ENCODE data around the gene THSD4. TPM values are rescaled to one million over a fixed set of nuclear protein-coding genes. Genes with fewer than 3 reads are reported as not detected.

Gene THSD4
- polyA plus RNA-seq, 1 donor from 2014 or later, result 0.46 TPM

DNA sequence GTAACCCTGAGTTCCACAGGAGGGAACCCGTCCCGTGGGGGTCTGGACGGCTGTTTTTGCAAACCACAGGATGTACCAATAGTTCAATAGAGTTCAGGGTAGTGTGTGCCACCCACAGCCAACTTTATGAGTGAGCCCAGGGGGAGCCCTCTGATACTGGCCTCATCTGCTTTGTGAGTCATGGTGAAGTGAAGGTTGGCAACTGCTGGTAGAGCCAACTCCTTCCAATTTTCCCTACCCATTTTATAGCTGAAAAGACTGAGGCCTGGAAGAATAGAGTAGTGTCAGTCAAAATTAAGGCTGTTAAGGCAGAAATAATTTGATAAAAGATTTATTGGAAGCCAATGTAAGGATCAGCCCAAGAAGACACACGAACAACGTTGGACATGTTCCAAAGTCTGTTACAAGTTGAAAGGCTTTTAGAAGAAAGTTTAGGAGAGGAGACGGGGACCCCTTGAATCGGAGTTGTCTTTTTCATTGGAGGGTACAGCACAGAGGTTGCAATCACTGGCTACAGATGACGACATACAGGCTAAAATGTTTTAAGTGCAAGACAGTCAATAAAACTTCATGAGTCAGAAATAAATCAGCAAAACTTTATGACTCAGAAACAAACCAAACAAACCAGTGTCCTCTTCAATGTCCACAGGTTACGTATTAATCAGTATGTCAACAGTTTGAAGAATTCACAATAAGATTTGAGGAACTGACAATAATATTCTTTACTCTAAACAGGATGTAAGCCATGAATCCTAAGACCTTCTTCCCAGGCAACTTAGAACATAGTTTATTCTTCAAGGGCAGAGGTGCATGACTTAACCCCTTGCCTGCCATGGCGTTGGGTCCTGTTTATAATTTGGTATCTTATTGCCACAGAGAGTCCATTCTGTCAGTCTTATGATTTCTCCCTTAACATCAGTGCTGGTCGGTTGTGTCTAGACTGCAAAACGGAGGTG, 632.1 kb downstream of the THSD4 start (continued):
- TF ChIP-seq EZH2 (IDR thresholded peaks at IDR 0.05; ENCODE audit: borderline replicate concordance, insufficient read depth, low read length, poor library complexity, severe bottlenecking), result no peak

DNA sequence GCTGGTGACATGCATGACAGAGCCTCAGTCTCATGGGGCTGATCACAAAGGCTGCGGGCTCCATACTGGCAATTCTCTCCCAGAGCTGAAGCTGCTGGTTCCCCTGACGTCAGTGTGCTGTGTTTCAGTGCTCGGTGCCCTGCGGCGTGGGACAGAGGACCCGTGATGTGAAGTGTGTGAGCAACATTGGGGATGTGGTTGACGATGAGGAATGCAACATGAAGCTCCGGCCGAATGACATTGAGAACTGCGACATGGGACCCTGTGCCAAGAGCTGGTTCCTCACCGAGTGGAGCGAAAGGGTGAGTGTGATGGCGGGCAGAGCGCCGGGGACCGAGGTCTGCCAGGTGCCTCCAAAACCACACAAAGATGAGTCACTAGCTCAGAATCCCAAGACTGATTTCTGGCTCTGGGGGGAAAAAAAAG, 633.0 kb downstream of the THSD4 start:
- Histone ChIP-seq H3K9me3 (ENCODE audit: low read length) (no peaks in the 10 kb centered on the region), H3K9me2 (ENCODE audit: insufficient read depth, low read length) (no peaks in the 10 kb centered on the region), H3K36me3 (ENCODE audit: insufficient read depth, low read length) (no peaks in the 10 kb centered on the region), H3K79me2 (replicated peaks; ENCODE audit: insufficient read depth, low read length) (no peaks in the 10 kb centered on the region), H3K4me2 (ENCODE audit: low read length) (no peak overlapping the region), H3K27me3 (ENCODE audit: insufficient read depth, low read depth, low read length) (no peaks in the 10 kb centered on the region), H4K20me1 (ENCODE audit: insufficient read depth) (no peaks in the 10 kb centered on the region), H3K4me3 (ENCODE audit: low read length) (no peak overlapping the region), H3F3A (ENCODE audit: insufficient read depth, low read length, poor library complexity, severe bottlenecking) (no peaks in the 10 kb centered on the region), H3K9ac (ENCODE audit: low read length) (no peak overlapping the region), H3K27ac (ENCODE audit: low read length) (no peak overlapping the region), H2AFZ (ENCODE audit: low read depth, low read length) (no peak overlapping the region)
- TF ChIP-seq POLR2AphosphoS5 (IDR thresholded peaks at IDR 0.05), result no peak
- TF ChIP-seq SMC3 (conservative IDR thresholded peaks at IDR 0.05; ENCODE audit: poor library complexity), result no peak
- no peak for TF ChIP-seq TAF1 (IDR thresholded peaks at IDR 0.05; ENCODE audit: low read depth)
- no peak for TF ChIP-seq EP300 (conservative IDR thresholded peaks at IDR 0.05; ENCODE audit: poor library complexity, severe bottlenecking)
- TF ChIP-seq RAD21 (conservative IDR thresholded peaks at IDR 0.05), result no peak
- TF ChIP-seq, protein P1, sequence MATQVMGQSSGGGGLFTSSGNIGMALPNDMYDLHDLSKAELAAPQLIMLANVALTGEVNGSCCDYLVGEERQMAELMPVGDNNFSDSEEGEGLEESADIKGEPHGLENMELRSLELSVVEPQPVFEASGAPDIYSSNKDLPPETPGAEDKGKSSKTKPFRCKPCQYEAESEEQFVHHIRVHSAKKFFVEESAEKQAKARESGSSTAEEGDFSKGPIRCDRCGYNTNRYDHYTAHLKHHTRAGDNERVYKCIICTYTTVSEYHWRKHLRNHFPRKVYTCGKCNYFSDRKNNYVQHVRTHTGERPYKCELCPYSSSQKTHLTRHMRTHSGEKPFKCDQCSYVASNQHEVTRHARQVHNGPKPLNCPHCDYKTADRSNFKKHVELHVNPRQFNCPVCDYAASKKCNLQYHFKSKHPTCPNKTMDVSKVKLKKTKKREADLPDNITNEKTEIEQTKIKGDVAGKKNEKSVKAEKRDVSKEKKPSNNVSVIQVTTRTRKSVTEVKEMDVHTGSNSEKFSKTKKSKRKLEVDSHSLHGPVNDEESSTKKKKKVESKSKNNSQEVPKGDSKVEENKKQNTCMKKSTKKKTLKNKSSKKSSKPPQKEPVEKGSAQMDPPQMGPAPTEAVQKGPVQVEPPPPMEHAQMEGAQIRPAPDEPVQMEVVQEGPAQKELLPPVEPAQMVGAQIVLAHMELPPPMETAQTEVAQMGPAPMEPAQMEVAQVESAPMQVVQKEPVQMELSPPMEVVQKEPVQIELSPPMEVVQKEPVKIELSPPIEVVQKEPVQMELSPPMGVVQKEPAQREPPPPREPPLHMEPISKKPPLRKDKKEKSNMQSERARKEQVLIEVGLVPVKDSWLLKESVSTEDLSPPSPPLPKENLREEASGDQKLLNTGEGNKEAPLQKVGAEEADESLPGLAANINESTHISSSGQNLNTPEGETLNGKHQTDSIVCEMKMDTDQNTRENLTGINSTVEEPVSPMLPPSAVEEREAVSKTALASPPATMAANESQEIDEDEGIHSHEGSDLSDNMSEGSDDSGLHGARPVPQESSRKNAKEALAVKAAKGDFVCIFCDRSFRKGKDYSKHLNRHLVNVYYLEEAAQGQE (IDR thresholded peaks at IDR 0.05; ENCODE audit: borderline replicate concordance), result no peak
- TF ChIP-seq, protein P2, sequence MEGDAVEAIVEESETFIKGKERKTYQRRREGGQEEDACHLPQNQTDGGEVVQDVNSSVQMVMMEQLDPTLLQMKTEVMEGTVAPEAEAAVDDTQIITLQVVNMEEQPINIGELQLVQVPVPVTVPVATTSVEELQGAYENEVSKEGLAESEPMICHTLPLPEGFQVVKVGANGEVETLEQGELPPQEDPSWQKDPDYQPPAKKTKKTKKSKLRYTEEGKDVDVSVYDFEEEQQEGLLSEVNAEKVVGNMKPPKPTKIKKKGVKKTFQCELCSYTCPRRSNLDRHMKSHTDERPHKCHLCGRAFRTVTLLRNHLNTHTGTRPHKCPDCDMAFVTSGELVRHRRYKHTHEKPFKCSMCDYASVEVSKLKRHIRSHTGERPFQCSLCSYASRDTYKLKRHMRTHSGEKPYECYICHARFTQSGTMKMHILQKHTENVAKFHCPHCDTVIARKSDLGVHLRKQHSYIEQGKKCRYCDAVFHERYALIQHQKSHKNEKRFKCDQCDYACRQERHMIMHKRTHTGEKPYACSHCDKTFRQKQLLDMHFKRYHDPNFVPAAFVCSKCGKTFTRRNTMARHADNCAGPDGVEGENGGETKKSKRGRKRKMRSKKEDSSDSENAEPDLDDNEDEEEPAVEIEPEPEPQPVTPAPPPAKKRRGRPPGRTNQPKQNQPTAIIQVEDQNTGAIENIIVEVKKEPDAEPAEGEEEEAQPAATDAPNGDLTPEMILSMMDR (IDR thresholded peaks at IDR 0.05; ENCODE audit: poor library complexity, severe bottlenecking), result no peak
- TF ChIP-seq MXI1 (conservative IDR thresholded peaks at IDR 0.05; ENCODE audit: poor library complexity, severe bottlenecking), result no peak
- TF ChIP-seq EZH2 (IDR thresholded peaks at IDR 0.05; ENCODE audit: borderline replicate concordance, insufficient read depth, low read length, poor library complexity, severe bottlenecking), result no peak

DNA sequence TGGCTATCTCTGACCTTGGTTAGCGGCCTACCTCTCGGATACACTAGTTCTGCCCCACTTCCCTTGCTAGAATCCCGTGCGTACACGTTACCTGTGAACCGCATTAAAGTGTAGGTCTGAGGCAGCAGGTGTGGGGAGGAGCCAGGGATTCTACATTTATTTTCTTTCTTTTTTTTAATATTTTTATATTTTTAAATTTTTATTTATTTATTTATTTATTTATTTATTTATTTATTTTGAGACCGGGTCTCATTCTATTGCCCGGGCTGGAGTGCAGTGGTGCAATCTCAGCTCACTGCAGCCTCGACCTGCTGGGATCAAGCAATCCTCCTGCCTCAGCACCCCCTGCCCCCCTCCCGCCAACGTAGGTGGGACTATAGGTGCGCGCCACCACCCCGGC, 634.2 kb downstream of the THSD4 start:
- Histone ChIP-seq H3K4me3 (ENCODE audit: low read length) (no peak overlapping the region), H3K9me2 (ENCODE audit: insufficient read depth, low read length) (no peaks in the 10 kb centered on the region), H3K4me2 (ENCODE audit: low read length) (no peak overlapping the region), H3K9me3 (ENCODE audit: low read length) (no peaks in the 10 kb centered on the region), H2AFZ (ENCODE audit: low read depth, low read length) (no peak overlapping the region), H3K79me2 (replicated peaks; ENCODE audit: insufficient read depth, low read length) (no peaks in the 10 kb centered on the region), H3K27ac (ENCODE audit: low read length) (no peak overlapping the region), H4K20me1 (ENCODE audit: insufficient read depth) (no peaks in the 10 kb centered on the region), H3K9ac (ENCODE audit: low read length) (no peak overlapping the region), H3K36me3 (ENCODE audit: insufficient read depth, low read length) (no peaks in the 10 kb centered on the region), H3F3A (ENCODE audit: insufficient read depth, low read length, poor library complexity, severe bottlenecking) (no peaks in the 10 kb centered on the region), H3K27me3 (ENCODE audit: insufficient read depth, low read depth, low read length) (no peaks in the 10 kb centered on the region)
- TF ChIP-seq POLR2AphosphoS5 (IDR thresholded peaks at IDR 0.05) (no peak), RAD21 (conservative IDR thresholded peaks at IDR 0.05) (no peak), EP300 (conservative IDR thresholded peaks at IDR 0.05; ENCODE audit: poor library complexity, severe bottlenecking) (no peak), SMC3 (conservative IDR thresholded peaks at IDR 0.05; ENCODE audit: poor library complexity) (no peak), TAF1 (IDR thresholded peaks at IDR 0.05; ENCODE audit: low read depth) (no peak), MXI1 (conservative IDR thresholded peaks at IDR 0.05; ENCODE audit: poor library complexity, severe bottlenecking) (no peak), EZH2 (IDR thresholded peaks at IDR 0.05; ENCODE audit: borderline replicate concordance, insufficient read depth, low read length, poor library complexity, severe bottlenecking) (no peak)
- TF ChIP-seq, protein P2 (IDR thresholded peaks at IDR 0.05; ENCODE audit: poor library complexity, severe bottlenecking), result no peak
- TF ChIP-seq, protein P1 (IDR thresholded peaks at IDR 0.05; ENCODE audit: borderline replicate concordance), result no peak

Measured in neural cell (in vitro differentiated cells).